Hepatocyte (in vitro differentiated cells): ENCODE measurements around the gene PDE4B. TPM values are rescaled to one million over a fixed set of nuclear protein-coding genes. Genes with fewer than 3 reads are reported as not detected.

Source experiments
- DNase-seq: peaks from one replicate; pipeline ENCODE4 v3.0.0-alpha.2; 2016; ENCODE audit warnings: low spot score
- H2AFZ ChIP-seq: fragments of 200-600 bp; sonication (generic); 2 replicates; pipeline ENCODE4 v1.6.0; 2016; ENCODE audit warnings: antibody characterized with exemption, mild to moderate bottlenecking
- H3K27ac ChIP-seq: fragments of 200-600 bp; sonication (generic); 2 replicates; pipeline ENCODE4 v1.5.1; 2016; ENCODE audit warnings: mild to moderate bottlenecking
- H3K27me3 ChIP-seq: fragments of 200-600 bp; sonication (generic); 2 replicates; pipeline ENCODE4 v1.6.1; 2016
- H3K36me3 ChIP-seq: fragments of 200-600 bp; sonication (generic); replicated peaks from 2 replicates; pipeline ENCODE4 v1.5.1; 2016; ENCODE audit warnings: low read depth; ENCODE audit not compliant: insufficient read depth
- H3K4me1 ChIP-seq: fragments of 200-600 bp; sonication (generic); 2 replicates; pipeline ENCODE4 v1.5.1; 2016; ENCODE audit warnings: mild to moderate bottlenecking, moderate library complexity; ENCODE audit not compliant: insufficient read depth
- H3K4me2 ChIP-seq: fragments of 200-600 bp; sonication (generic); 2 replicates; pipeline ENCODE4 v1.6.0; 2016
- H3K4me3 ChIP-seq: fragments of 200-600 bp; sonication (generic); 2 replicates; pipeline ENCODE4 v1.5.1; 2016; ENCODE audit warnings: mild to moderate bottlenecking
- H3K79me2 ChIP-seq: fragments of 200-600 bp; sonication (generic); 2 replicates; pipeline ENCODE4 v1.6.0; 2017; ENCODE audit warnings: mild to moderate bottlenecking
- H3K9me2 ChIP-seq: fragments of 200-600 bp; sonication (generic); replicated peaks from 2 replicates; pipeline ENCODE4 v1.6.0; 2017; ENCODE audit warnings: mild to moderate bottlenecking; ENCODE audit not compliant: insufficient read depth
- H3K9me3 ChIP-seq: fragments of 200-600 bp; sonication (generic); 2 replicates; pipeline ENCODE4 v1.5.1; 2016; ENCODE audit warnings: low read depth, mild to moderate bottlenecking
- H4K20me1 ChIP-seq: fragments of 200-600 bp; sonication (generic); 2 replicates; pipeline ENCODE4 v1.6.0; 2016; ENCODE audit warnings: mild to moderate bottlenecking; ENCODE audit not compliant: insufficient read depth, poor library complexity, severe bottlenecking
- CTCF ChIP-seq: fragments of 200-600 bp; sonication (generic); IDR thresholded peaks from 2 replicates; pipeline ENCODE4 v1.5.1; 2016; ENCODE audit warnings: antibody characterized with exemption, mild to moderate bottlenecking; ENCODE audit not compliant: poor library complexity
- EZH2 ChIP-seq: fragments of 200-600 bp; sonication (generic); IDR thresholded peaks from 2 replicates; pipeline ENCODE4 v1.6.1; 2016; ENCODE audit warnings: antibody characterized with exemption, mild to moderate bottlenecking, borderline replicate concordance
- EZH2phosphoT487 ChIP-seq: fragments of 200-600 bp; sonication (generic); IDR thresholded peaks from one replicate; pipeline ENCODE4 v1.6.1; 2018; ENCODE audit warnings: antibody characterized with exemption, mild to moderate bottlenecking, low read depth, moderate library complexity; ENCODE audit not compliant: unreplicated experiment, severe bottlenecking
- WGBS: methylation state at CpG from one replicate; pipeline ENCODE4 v1.1.6; 2016; ENCODE audit warnings: low lambda C conversion rate; ENCODE audit errors: missing lambda C conversion rate; 5-methylcytosine and 5-hydroxymethylcytosine counted together
- polyA plus RNA-seq: library from polyadenylated mRNA; unstranded; fragments of >200 nt; fragmentation: Nextera tagmentation; extraction: Ambion mirVana; gene quantifications from 2 replicates; pipeline ENCODE4 v1.2.1, GENCODE V29; 2016
- total RNA-seq: library from RNA; depleted of rRNA; stranded (reverse); fragments of >200 nt; gene quantifications from 2 replicates; pipeline ENCODE4 v1.2.3, GENCODE V29; 2014

PDE4B gene
- total and polyA plus RNA-seq, 2 experiments from 2014 or later: 1.8 to 3.4 TPM

DNA sequence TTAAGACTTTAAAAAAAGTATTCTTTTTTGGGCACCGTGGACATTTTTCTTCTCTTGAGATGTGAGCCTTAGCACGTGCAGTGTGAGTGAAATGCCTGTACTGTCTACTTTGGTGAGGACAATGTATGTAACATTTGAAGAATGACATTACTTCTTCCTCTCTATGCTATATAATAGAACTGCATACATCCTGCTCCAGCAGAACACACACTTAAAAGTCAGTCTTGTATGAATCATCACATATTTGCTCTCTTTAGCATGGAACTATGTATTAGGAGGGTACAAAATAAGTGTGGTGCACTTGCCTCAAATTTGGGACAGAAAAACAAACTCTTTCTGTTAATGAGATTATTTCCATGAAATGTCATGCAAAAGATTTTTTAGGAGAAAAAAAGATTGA lies 382.9 kb downstream of the PDE4B start:
- no peaks in the 10 kb centered on the region for H3K79me2 ChIP-seq
- TF ChIP-seq EZH2phosphoT487 (no peak), CTCF (no peak), EZH2 (no peak)
- H3K36me3 ChIP-seq: no peaks in the 10 kb centered on the region
- 91% methylated on average over 2 of the region's 2 CpGs for WGBS
- no peaks in the 10 kb centered on the region for H3K27me3 ChIP-seq
- H3K4me3 ChIP-seq: no peak overlapping the region
- no peaks in the 10 kb centered on the region for H3K9me2 ChIP-seq
- H3K27ac ChIP-seq: no peak overlapping the region
- H3K9me3 ChIP-seq: no peaks in the 10 kb centered on the region
- no peaks in the 10 kb centered on the region for H4K20me1 ChIP-seq
- H2AFZ ChIP-seq: no peak overlapping the region
- no peak overlapping the region for H3K4me2 ChIP-seq
- no peak for DNase-seq
- no peaks in the 10 kb centered on the region for H3K4me1 ChIP-seq

DNA sequence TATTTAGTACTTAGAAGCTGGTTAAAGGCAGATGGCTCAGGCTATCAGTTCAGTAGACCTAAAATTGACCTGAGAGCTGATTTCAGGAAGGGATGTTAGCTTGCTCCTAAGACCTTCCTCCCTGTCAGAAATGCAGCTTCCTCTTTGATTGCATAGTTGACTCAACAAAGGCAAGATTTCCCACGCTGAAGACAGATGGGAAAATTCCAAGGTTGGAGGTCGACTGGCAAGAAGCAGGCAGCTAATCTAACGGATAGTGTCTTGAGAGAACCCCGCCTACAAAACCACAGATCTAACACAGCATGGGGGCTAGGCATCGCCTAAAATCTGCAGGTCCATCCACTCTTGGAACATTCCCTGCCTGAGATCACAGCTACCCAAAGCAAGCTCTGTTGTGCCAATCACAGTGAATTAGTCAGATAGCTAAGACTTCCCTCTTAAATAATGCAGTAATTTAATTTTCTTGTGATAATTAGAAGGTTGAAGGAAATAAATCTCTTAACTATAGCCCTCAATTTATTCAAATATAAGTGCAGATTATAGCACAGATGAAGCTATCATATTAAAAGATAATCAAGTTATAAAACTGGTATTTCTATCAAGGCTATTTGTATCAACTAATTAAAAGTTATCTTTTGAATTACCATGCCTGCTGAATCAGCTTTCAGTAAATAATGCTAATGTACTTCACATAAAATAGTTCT lies 383.5 kb downstream of the PDE4B start:
- Histone ChIP-seq H4K20me1 (no peaks in the 10 kb centered on the region), H3K27me3 (no peaks in the 10 kb centered on the region), H3K9me2 (no peaks in the 10 kb centered on the region), H3K36me3 (no peaks in the 10 kb centered on the region), H3K79me2 (no peaks in the 10 kb centered on the region), H3K4me2 (no peak overlapping the region), H3K9me3 (no peaks in the 10 kb centered on the region), H3K4me3 (no peak overlapping the region), H2AFZ (no peak overlapping the region), H3K4me1 (no peaks in the 10 kb centered on the region), H3K27ac (no peak overlapping the region)
- WGBS: 62% methylated on average over 5 of the region's 5 CpGs
- TF ChIP-seq EZH2phosphoT487: no peak
- TF ChIP-seq EZH2: no peak
- TF ChIP-seq CTCF: no peak
- DNase-seq: no peak

DNA sequence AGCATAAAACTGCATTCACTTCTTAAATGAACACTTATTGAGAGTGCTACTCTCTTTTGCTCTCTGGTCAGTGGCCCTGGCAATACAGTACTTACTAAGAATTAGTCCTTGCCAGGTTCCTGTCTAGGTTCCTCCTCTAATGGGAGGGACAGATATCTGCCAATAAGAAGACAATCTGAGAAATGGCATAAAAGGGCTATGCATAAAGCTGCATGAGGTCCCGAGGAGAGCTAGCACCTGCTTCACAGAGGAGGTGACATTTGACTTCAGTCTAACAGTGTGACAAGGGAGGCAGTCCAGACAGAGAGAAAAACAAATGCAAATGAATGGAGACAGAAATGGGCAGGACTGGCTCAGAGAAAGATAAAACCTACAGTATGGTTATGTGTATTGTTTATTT lies 384.1 kb downstream of the PDE4B start:
- H3K79me2 ChIP-seq: no peaks in the 10 kb centered on the region
- H3K9me2 ChIP-seq: no peaks in the 10 kb centered on the region
- no peaks in the 10 kb centered on the region for H3K27me3 ChIP-seq
- H3K9me3 ChIP-seq: no peaks in the 10 kb centered on the region
- H3K27ac ChIP-seq: no peak overlapping the region
- no peak for TF ChIP-seq EZH2
- no peak for TF ChIP-seq EZH2phosphoT487
- no peak for TF ChIP-seq CTCF
- no peaks in the 10 kb centered on the region for H3K4me1 ChIP-seq
- no peak overlapping the region for H3K4me3 ChIP-seq
- 47% methylated on average over 1 of the region's 1 CpG for WGBS
- H2AFZ ChIP-seq: no peak overlapping the region
- no peaks in the 10 kb centered on the region for H4K20me1 ChIP-seq
- no peaks in the 10 kb centered on the region for H3K36me3 ChIP-seq
- no peak overlapping the region for H3K4me2 ChIP-seq
- no peak for DNase-seq

DNA sequence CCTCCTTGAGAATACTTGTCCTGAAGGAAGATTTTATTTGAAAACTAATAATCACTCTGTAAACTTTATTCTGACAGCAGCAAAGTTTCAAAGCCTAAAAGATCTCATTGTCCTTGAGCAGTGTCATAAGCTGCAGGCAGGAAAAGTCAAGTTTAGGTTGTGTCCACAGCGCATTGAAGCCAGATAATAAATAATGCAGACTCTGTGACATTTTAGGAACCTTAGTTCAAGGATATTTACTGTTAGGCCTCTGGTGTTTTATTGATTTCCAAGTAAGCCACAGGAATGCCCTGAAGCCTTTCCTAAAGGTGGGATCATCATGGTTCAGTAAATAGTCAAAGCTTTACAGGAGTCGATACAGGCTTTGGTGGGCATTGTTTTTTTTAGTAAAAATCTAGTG lies 384.8 kb downstream of the PDE4B start:
- Histone ChIP-seq H2AFZ (no peak overlapping the region), H3K9me2 (no peaks in the 10 kb centered on the region), H3K36me3 (no peaks in the 10 kb centered on the region), H4K20me1 (no peaks in the 10 kb centered on the region), H3K9me3 (no peaks in the 10 kb centered on the region), H3K79me2 (no peaks in the 10 kb centered on the region), H3K4me2 (no peak overlapping the region), H3K27ac (no peak overlapping the region), H3K4me3 (no peak overlapping the region), H3K4me1 (no peaks in the 10 kb centered on the region), H3K27me3 (no peaks in the 10 kb centered on the region)
- WGBS: 58% methylated on average over 2 of the region's 2 CpGs
- no peak for DNase-seq
- TF ChIP-seq EZH2phosphoT487 (no peak), EZH2 (no peak), CTCF (no peak)
